H9 (cell line): Measurements from ENCODE around the gene YAF2. TPM values are rescaled to one million over a fixed set of nuclear protein-coding genes. Genes with fewer than 3 reads are reported as not detected.

ENCODE experiments used
- DNase-seq: peaks from one replicate; pipeline ENCODE4 v3.0.0-alpha.2; 2017
- H2AFZ ChIP-seq: one replicate; pipeline ENCODE4 v1.6.1; 2013; ENCODE audit warnings: mild to moderate bottlenecking, low read length, control low read depth, moderate library complexity
- H2AK5ac ChIP-seq: 2 replicates; pipeline ENCODE4 v1.6.1; 2013; ENCODE audit warnings: low read length, control low read depth, mixed read lengths; ENCODE audit not compliant: insufficient read length
- H2BK120ac ChIP-seq: one replicate; pipeline ENCODE4 v1.6.1; 2013; ENCODE audit warnings: low read depth, mild to moderate bottlenecking, low read length, control low read depth, inconsistent platforms; ENCODE audit not compliant: poor library complexity, severe bottlenecking
- H2BK12ac ChIP-seq: 2 replicates; pipeline ENCODE4 v1.6.1; 2013; ENCODE audit warnings: low read length, control low read depth, mixed read lengths, low read depth; ENCODE audit not compliant: insufficient read length
- H2BK15ac ChIP-seq: 2 replicates; pipeline ENCODE4 v1.6.1; 2013; ENCODE audit warnings: low read depth, low read length, control low read depth
- H2BK20ac ChIP-seq: one replicate; pipeline ENCODE4 v1.6.1; 2013; ENCODE audit warnings: low read depth, mild to moderate bottlenecking, low read length, control low read depth, inconsistent platforms; ENCODE audit not compliant: poor library complexity, severe bottlenecking
- H2BK5ac ChIP-seq: 2 replicates; pipeline ENCODE4 v1.6.1; 2013; ENCODE audit warnings: low read length, control low read depth, mixed read lengths; ENCODE audit not compliant: insufficient read length
- H3K14ac ChIP-seq: 2 replicates; pipeline ENCODE4 v1.6.1; 2013; ENCODE audit warnings: low read length, control low read depth; ENCODE audit not compliant: insufficient read depth
- H3K18ac ChIP-seq: 2 replicates; pipeline ENCODE4 v1.6.1; 2013; ENCODE audit warnings: low read depth, mild to moderate bottlenecking, mixed read lengths, low read length, control low read depth; ENCODE audit not compliant: insufficient read length
- H3K23ac ChIP-seq: 2 replicates; pipeline ENCODE4 v1.6.1; 2013; ENCODE audit warnings: low read length, control low read depth, mixed read lengths, low read depth; ENCODE audit not compliant: insufficient read length
- H3K23me2 ChIP-seq: 2 replicates; pipeline ENCODE4 v1.6.1; 2013; ENCODE audit warnings: low read depth, mild to moderate bottlenecking, mixed read lengths, low read length, control low read depth; ENCODE audit not compliant: insufficient read length, poor library complexity, severe bottlenecking
- H3K27ac ChIP-seq: 2 replicates; pipeline ENCODE4 v1.5.1; 2013; ENCODE audit warnings: low read length, control low read depth, mixed read lengths, low read depth; ENCODE audit not compliant: insufficient read length
- H3K27me3 ChIP-seq: 2 replicates; pipeline ENCODE4 v1.6.1; 2013; ENCODE audit warnings: low read length, control low read depth, inconsistent platforms; ENCODE audit not compliant: insufficient read depth
- H3K4ac ChIP-seq: 2 replicates; pipeline ENCODE4 v1.6.1; 2013; ENCODE audit warnings: low read depth, mild to moderate bottlenecking, control low read depth, inconsistent platforms, low read length, moderate library complexity
- H3K4me1 ChIP-seq: 2 replicates; pipeline ENCODE4 v1.6.1; 2013; ENCODE audit warnings: low read length, control low read depth, inconsistent platforms; ENCODE audit not compliant: insufficient read depth
- H3K4me2 ChIP-seq: 2 replicates; pipeline ENCODE4 v1.6.1; 2013; ENCODE audit warnings: low read length, control low read depth, mixed read lengths; ENCODE audit not compliant: insufficient read length, insufficient read depth
- H3K56ac ChIP-seq: 2 replicates; pipeline ENCODE4 v1.6.1; 2013; ENCODE audit warnings: low read depth, mild to moderate bottlenecking, mixed read lengths, low read length, control low read depth; ENCODE audit not compliant: insufficient read length
- H3K79me1 ChIP-seq: 2 replicates; pipeline ENCODE4 v1.6.1; 2013; ENCODE audit warnings: low read depth, mild to moderate bottlenecking, moderate library complexity, low read length, control low read depth, inconsistent platforms; ENCODE audit not compliant: insufficient read depth, poor library complexity, severe bottlenecking
- H3K79me2 ChIP-seq: 2 replicates; pipeline ENCODE4 v1.6.1; 2013; ENCODE audit warnings: low read length, control low read depth, inconsistent platforms; ENCODE audit not compliant: insufficient read depth
- H3K9ac ChIP-seq: 2 replicates; pipeline ENCODE4 v1.6.1; 2013; ENCODE audit warnings: low read length, control low read depth, mixed read lengths; ENCODE audit not compliant: insufficient read length; ENCODE audit errors: extremely low read depth
- H3K9me3 ChIP-seq: one replicate; pipeline ENCODE4 v1.6.1; 2013; ENCODE audit warnings: low read depth, low read length, inconsistent platforms; ENCODE audit not compliant: control insufficient read depth
- H3T11ph ChIP-seq: one replicate; pipeline ENCODE4 v1.6.1; 2013; ENCODE audit warnings: mild to moderate bottlenecking, low read length, control low read depth, inconsistent platforms
- H4K20me1 ChIP-seq: one replicate; pipeline ENCODE4 v1.6.1; 2013; ENCODE audit not compliant: control insufficient read depth, insufficient read length, insufficient read depth
- H4K5ac ChIP-seq: 2 replicates; pipeline ENCODE4 v1.6.1; 2013; ENCODE audit warnings: low read depth, mild to moderate bottlenecking, mixed read lengths, low read length, control low read depth; ENCODE audit not compliant: insufficient read length
- H4K8ac ChIP-seq: replicated peaks from 2 replicates; pipeline ENCODE4 v1.6.1; 2013; ENCODE audit warnings: low read length, control low read depth, mixed read lengths, low read depth; ENCODE audit not compliant: insufficient read length
- H4K91ac ChIP-seq: 2 replicates; pipeline ENCODE4 v1.6.1; 2013; ENCODE audit warnings: low read depth, mild to moderate bottlenecking, moderate library complexity, mixed read lengths, low read length, control low read depth; ENCODE audit not compliant: insufficient read length
- H3K27ac Mint-ChIP-seq, 3 experiments: 2 replicates in 2 of 3; 3 replicates in 1 of 3; pipeline ENCODE4 v1.8.0; 2020 to 2021; ENCODE audit warnings: mixed read lengths in 3 of 3, mild to moderate bottlenecking in 1 of 3, moderate library complexity in 1 of 3
- H3K27me3 Mint-ChIP-seq: 2 replicates; pipeline ENCODE4 v1.8.0; 2021; ENCODE audit warnings: low read depth, mild to moderate bottlenecking, moderate library complexity, mixed read lengths
- H3K36me3 Mint-ChIP-seq, 3 experiments: 2 replicates in 2 of 3; 3 replicates in 1 of 3; pipeline ENCODE4 v1.8.0; 2020 to 2021; ENCODE audit warnings: low read depth in 3 of 3, mixed read lengths in 3 of 3; ENCODE audit not compliant: insufficient read depth in 1 of 3
- H3K4me1 Mint-ChIP-seq, 2 experiments: 2 replicates each; pipeline ENCODE4 v1.8.0; 2020; ENCODE audit warnings: mixed read lengths in 2 of 2
- H3K4me3 Mint-ChIP-seq, 2 experiments: 2 replicates in 1 of 2; 3 replicates in 1 of 2; pipeline ENCODE4 v1.8.0; 2020 to 2021; ENCODE audit warnings: mild to moderate bottlenecking in 2 of 2, mixed read lengths in 2 of 2, moderate library complexity in 1 of 2
- H3K9me3 Mint-ChIP-seq, 2 experiments: 2 replicates in 1 of 2; 3 replicates in 1 of 2; pipeline ENCODE4 v1.8.0; 2020; ENCODE audit warnings: mild to moderate bottlenecking in 2 of 2, mixed read lengths in 2 of 2, moderate library complexity in 1 of 2
- CTCF ChIP-seq: fragments of 200-600 bp; sonication (generic); conservative IDR thresholded peaks from 3 replicates; pipeline ENCODE4 v1.8.0; 2021; ENCODE audit warnings: antibody characterized with exemption, mild to moderate bottlenecking
- WGBS: extraction: QIAGEN DNeasy Blood & Tissue Kit; methylation state at CpG from one replicate; pipeline ENCODE4 v1.1.7; 2013; ENCODE audit warnings: missing lambda C conversion rate, low lambda C conversion rate, mixed read lengths; ENCODE audit not compliant: insufficient read length; ENCODE audit errors: extremely low coverage; 5-methylcytosine and 5-hydroxymethylcytosine counted together
- total RNA-seq: library from RNA; stranded (reverse); gene quantifications from 2 replicates; pipeline ENCODE4 v1.2.1, GENCODE V29; 2021

The YAF2 gene
- total RNA-seq, 1 experiment from 2014 or later, result 1.9 TPM

GRCh38 chr12:42143452-42144157, 94.4 kb downstream of the YAF2 start:
- Histone ChIP-seq H3K4ac (no peak overlapping the region), H3K4me2 (peak overlapping the region; percentile 93), H3K18ac (no peak overlapping the region), H4K20me1 (no peaks in the 10 kb centered on the region), H3K79me1 (peaks cover 4% of the 10 kb centered on the region), H3K27me3 (no peaks in the 10 kb centered on the region), H2BK20ac (no peak overlapping the region), H3K23ac (no peak overlapping the region), H4K8ac (no peak overlapping the region), H3K4me1 (peaks cover 4% of the 10 kb centered on the region; the same call in 1 of the 2 replicates), H2AFZ (no peak overlapping the region), H2BK120ac (no peak overlapping the region), H2AK5ac (no peak overlapping the region), H3K9me3 (no peaks in the 10 kb centered on the region), H3K9ac (peak overlapping the region; percentile 49), H3K27ac (no peak overlapping the region), H3K23me2 (peaks cover 12% of the 10 kb centered on the region), H3T11ph (no peak overlapping the region), H2BK12ac (no peak overlapping the region), H4K5ac (no peak overlapping the region), H3K14ac (no peak overlapping the region), H3K56ac (no peak overlapping the region), H4K91ac (no peak overlapping the region), H2BK15ac (no peak overlapping the region), H3K79me2 (peaks cover 5% of the 10 kb centered on the region; the same call in 1 of the 2 replicates), H2BK5ac (no peak overlapping the region)
- no peak for TF ChIP-seq CTCF
- Mint-ChIP-seq H3K36me3 (no peaks in the 10 kb centered on the region), H3K27ac (peak overlapping the region in 2 of 3 experiments; percentile 22 to 42; a peak in 1 of 7 replicates), H3K27me3 (peaks cover 22% of the 10 kb centered on the region), H3K4me1 (peaks cover 26 to 28% of the 10 kb centered on the region in 2 experiments), H3K4me3 (peak overlapping the region; percentile 86 to 94), H3K9me3 (no peaks in the 10 kb centered on the region)
- DNase-seq, result no peak
- WGBS, result no CpG with 5 or more reads among the region's 12 CpGs
